ENCODE results near the gene APPBP2. TPM values are rescaled to one million over a fixed set of nuclear protein-coding genes. Genes with fewer than 3 reads are reported as not detected.
"Not testable (repeated sequence)": the region's sequence is repeated elsewhere in the genome, so short reads cannot be mapped to it uniquely, and the experiment has no call there.

APPBP2 gene
- total and polyA plus RNA-seq, 9 donors: 14.4 to 72.1 (median 53.1) TPM

DNA sequence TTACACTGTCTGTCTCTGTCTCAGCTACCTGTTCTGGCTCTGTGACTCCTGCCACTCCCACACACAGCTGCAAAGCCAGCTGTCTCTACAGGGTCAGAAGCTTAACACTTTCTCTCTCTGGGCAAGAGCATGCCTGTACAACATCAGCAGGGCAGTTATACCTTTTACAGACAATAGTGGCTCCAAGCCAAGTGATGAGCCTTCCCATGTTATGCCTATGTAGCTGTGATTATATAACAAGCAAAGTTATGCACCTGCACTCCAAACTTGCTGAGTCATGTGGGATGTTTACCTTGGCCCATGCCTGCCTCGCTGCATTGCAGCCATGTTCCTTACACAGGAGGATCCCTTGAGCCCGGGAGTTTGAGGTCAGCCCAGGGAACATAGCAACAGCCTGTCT, 31.8 kb upstream of the APPBP2 start:
- no peaks in the 10 kb centered on the region for H3K9me3 ChIP-seq
- H3K27me3 ChIP-seq: no peaks in the 10 kb centered on the region
- H3K4me3 ChIP-seq: no peak overlapping the region
- H3K27ac ChIP-seq: no peak overlapping the region
- intact Hi-C loops (cut with DNase I): no loop called here
- DNase-seq: no peak
- TF ChIP-seq, protein P1, sequence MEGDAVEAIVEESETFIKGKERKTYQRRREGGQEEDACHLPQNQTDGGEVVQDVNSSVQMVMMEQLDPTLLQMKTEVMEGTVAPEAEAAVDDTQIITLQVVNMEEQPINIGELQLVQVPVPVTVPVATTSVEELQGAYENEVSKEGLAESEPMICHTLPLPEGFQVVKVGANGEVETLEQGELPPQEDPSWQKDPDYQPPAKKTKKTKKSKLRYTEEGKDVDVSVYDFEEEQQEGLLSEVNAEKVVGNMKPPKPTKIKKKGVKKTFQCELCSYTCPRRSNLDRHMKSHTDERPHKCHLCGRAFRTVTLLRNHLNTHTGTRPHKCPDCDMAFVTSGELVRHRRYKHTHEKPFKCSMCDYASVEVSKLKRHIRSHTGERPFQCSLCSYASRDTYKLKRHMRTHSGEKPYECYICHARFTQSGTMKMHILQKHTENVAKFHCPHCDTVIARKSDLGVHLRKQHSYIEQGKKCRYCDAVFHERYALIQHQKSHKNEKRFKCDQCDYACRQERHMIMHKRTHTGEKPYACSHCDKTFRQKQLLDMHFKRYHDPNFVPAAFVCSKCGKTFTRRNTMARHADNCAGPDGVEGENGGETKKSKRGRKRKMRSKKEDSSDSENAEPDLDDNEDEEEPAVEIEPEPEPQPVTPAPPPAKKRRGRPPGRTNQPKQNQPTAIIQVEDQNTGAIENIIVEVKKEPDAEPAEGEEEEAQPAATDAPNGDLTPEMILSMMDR (IDR thresholded peaks at IDR 0.05): no peak
- TF ChIP-seq EP300 (IDR thresholded peaks at IDR 0.05) (no peak), POLR2A (IDR thresholded peaks at IDR 0.05) (no peak)
- WGBS, 3 donors: 62 to 89% (median 74%) methylated on average over 2 of the region's 2 CpGs
- H3K4me1 ChIP-seq (ENCODE audit: insufficient read depth): no peaks in the 10 kb centered on the region
- H3K36me3 ChIP-seq: no peaks in the 10 kb centered on the region

DNA sequence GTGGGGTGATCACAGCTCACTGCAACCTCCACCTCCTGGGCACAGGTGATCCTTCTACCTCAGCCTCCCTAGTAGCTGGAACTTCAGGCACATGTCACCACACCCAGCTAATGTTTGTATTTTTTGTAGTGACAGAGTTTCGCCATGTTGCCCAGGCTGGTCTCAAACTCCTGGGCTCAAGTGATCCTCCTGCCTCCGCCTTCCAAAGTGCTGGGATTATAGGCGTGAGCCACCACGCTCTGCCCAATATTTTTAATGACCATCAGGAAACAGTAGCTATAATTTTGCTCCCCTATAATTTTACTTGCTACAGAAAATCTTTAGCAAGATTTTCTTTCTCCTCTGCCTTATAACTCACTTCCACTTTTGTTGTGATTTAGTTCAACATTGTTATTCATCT, 29.7 kb upstream of the APPBP2 start:
- DNase-seq: no peak
- Histone ChIP-seq H3K4me1 (ENCODE audit: insufficient read depth) (no peaks in the 10 kb centered on the region), H3K9me3 (no peaks in the 10 kb centered on the region), H3K4me3 (no peak overlapping the region), H3K36me3 (no peaks in the 10 kb centered on the region), H3K27me3 (no peaks in the 10 kb centered on the region), H3K27ac (no peak overlapping the region)
- WGBS, 3 donors: 96 to 97% (median 97%) methylated on average over 4 of the region's 4 CpGs
- TF ChIP-seq, protein P1 (IDR thresholded peaks at IDR 0.05): no peak
- no peak for TF ChIP-seq EP300 (IDR thresholded peaks at IDR 0.05)
- no peak for TF ChIP-seq POLR2A (IDR thresholded peaks at IDR 0.05)
- intact Hi-C loops (cut with DNase I): no loop called here

DNA sequence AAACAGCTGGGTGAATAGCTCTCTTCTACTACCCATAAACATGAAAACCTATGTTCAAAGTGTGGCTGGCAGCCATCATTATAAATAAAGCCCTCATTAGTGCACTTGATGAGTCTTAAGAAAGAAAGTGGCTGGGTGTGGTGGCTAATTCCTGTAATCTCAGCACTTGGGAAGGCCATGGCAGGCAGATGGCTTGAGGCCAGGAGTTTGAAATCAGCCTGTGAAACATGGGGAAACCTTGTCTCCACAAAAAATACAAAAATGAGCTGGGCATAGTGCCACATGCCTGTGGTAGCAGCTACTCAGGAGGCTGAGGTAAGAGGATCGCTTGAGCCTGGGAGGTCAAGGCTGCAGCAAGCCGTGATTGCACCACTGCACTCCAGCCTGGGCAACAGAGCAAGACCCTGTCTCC, 28.3 kb upstream of the APPBP2 start:
- WGBS, 3 donors: 3 to 34% (median 10%) methylated on average over 2 of the region's 2 CpGs
- Histone ChIP-seq H3K36me3 (no peaks in the 10 kb centered on the region), H3K27me3 (no peaks in the 10 kb centered on the region), H3K9me3 (no peaks in the 10 kb centered on the region), H3K4me3 (no peak overlapping the region), H3K4me1 (ENCODE audit: insufficient read depth) (no peaks in the 10 kb centered on the region), H3K27ac (no peak overlapping the region)
- DNase-seq: no peak
- intact Hi-C loops (cut with DNase I): no loop called here
- no peak for TF ChIP-seq POLR2A (IDR thresholded peaks at IDR 0.05)
- TF ChIP-seq EP300 (IDR thresholded peaks at IDR 0.05): no peak
- TF ChIP-seq, protein P1 (IDR thresholded peaks at IDR 0.05): no peak

DNA sequence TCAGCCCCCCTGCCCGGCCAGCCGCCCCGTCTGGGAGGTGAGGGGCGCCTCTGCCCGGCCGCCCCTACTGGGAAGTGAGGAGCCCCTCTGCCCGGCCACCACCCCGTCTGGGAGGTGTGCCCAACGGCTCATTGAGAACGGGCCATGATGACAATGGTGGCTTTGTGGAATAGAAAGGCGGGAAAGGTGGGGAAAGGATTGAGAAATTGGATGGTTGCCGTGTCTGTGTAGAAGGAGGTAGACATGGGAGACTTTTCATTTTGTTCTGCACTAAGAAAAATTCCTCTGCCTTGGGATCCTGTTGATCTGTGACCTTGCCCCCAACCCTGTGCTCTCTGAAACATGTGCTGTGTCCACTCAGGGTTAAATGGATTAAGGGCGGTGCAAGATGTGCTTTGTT, 26.2 kb upstream of the APPBP2 start:
- 96 to 98% (median 97%) methylated on average over 6 to 12 of the region's 13 CpGs for whole genome bisulfite sequencing, 3 donors
- intact Hi-C loops (cut with DNase I); H3K4me1 ChIP-seq (ENCODE audit: insufficient read depth); H3K27ac ChIP-seq; H3K9me3 ChIP-seq; H3K36me3 ChIP-seq; H3K27me3 ChIP-seq; H3K4me3 ChIP-seq; DNase-seq: not testable (repeated sequence)

DNA sequence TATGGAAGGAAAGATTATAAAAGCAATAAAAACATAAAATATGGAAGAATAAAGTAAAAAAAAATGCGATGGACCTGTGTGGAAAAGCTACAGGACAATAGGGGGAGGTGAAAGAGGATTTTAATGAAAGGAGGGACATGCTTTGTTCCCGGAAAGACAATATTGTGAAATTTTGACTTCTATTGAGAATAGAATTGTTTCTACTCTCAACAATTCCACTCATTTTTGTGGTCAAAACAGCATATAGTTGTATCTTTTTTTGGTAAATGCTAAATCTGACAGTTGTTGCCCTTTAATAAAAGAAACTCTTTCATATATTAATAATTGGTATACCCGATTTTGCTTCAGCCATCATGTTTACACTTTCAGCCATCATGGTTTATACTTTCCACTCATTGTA, 22.9 kb upstream of the APPBP2 start:
- no peaks in the 10 kb centered on the region for H3K36me3 ChIP-seq
- no peak overlapping the region for H3K4me3 ChIP-seq
- no peak overlapping the region for H3K27ac ChIP-seq
- intact Hi-C loops (cut with DNase I): no loop called here
- DNase-seq: no peak
- H3K4me1 ChIP-seq (ENCODE audit: insufficient read depth): no peaks in the 10 kb centered on the region
- WGBS, 3 donors: 57 to 69% (median 65%) methylated on average over 3 of the region's 3 CpGs
- no peaks in the 10 kb centered on the region for H3K9me3 ChIP-seq
- TF ChIP-seq, protein P1 (IDR thresholded peaks at IDR 0.05): no peak
- no peak for TF ChIP-seq EP300 (IDR thresholded peaks at IDR 0.05)
- no peak for TF ChIP-seq POLR2A (IDR thresholded peaks at IDR 0.05)
- H3K27me3 ChIP-seq: no peaks in the 10 kb centered on the region
